ENCODE results near the gene HIGD1A.

GRCh38 chr3:42843713-42844411, 39.6 kb upstream of the HIGD1A start:
- TF ChIP-seq FOXP2 (optimal IDR thresholded peaks at IDR 0.05; ENCODE audit: control extremely low read depth, extremely low read length, insufficient read depth) (no peak), POLR2AphosphoS5 (IDR thresholded peaks at IDR 0.05; ENCODE audit: borderline replicate concordance, low read depth, low read length) (no peak)

Measured in SK-N-MC (cell line).